ENCODE data around the gene CSAD. TPM values are rescaled to one million over a fixed set of nuclear protein-coding genes. Genes with fewer than 3 reads are reported as not detected.
"Not testable (repeated sequence)": the region's sequence is repeated elsewhere in the genome, so short reads cannot be mapped to it uniquely, and the experiment has no call there.

CSAD gene
- polyA plus RNA-seq, 3 donors = 28.9 to 34.0 (median 31.1) TPM

GRCh38 chr12:53181935-53182334, 1.2 kb upstream of the CSAD start:
- DNase-seq (ENCODE audit: low read depth in 3 of 3, low spot score in 2 of 3) = no peak

GRCh38 chr12:53180931-53181645, 363 bp upstream of the CSAD start:
- peak in 2 of 3 donors; percentile 75 to 77 for DNase-seq (ENCODE audit: low read depth in 3 of 3, low spot score in 2 of 3)

GRCh38 chr12:53179687-53180219, 972 bp downstream of the CSAD start:
- no peak for DNase-seq (ENCODE audit: low read depth in 3 of 3, low spot score in 2 of 3)

GRCh38 chr12:53178803-53179202, 1.9 kb downstream of the CSAD start:
- not testable (repeated sequence) for DNase-seq (ENCODE audit: low read depth in 3 of 3, low spot score in 2 of 3)

- DNase-seq (ENCODE audit: low read depth in 3 of 3, low spot score in 2 of 3) = not testable (repeated sequence)
Observed at GRCh38 chr12:53177447-53177846, 3.3 kb downstream of the CSAD start.

GRCh38 chr12:53176750-53177149, 4.0 kb downstream of the CSAD start:
- no peak for DNase-seq (ENCODE audit: low read depth in 3 of 3, low spot score in 2 of 3)

- DNase-seq (ENCODE audit: low read depth in 3 of 3, low spot score in 2 of 3) = no peak
Observed at GRCh38 chr12:53174881-53175491, 5.7 kb downstream of the CSAD start.

- no peak for DNase-seq (ENCODE audit: low read depth in 3 of 3, low spot score in 2 of 3)
Observed at GRCh38 chr12:53173085-53173715, 7.5 kb downstream of the CSAD start.

GRCh38 chr12:53172352-53172751, 8.4 kb downstream of the CSAD start:
- no peak for DNase-seq (ENCODE audit: low read depth in 3 of 3, low spot score in 2 of 3)

GRCh38 chr12:53171725-53172329, 8.9 kb downstream of the CSAD start:
- peak in 1 of 3 donors; percentile 21 for DNase-seq (ENCODE audit: low read depth in 3 of 3, low spot score in 2 of 3)

- no peak for DNase-seq (ENCODE audit: low read depth in 3 of 3, low spot score in 2 of 3)
Observed at GRCh38 chr12:53170876-53171724, 9.6 kb downstream of the CSAD start.

GRCh38 chr12:53170215-53170614, 10.5 kb downstream of the CSAD start:
- no peak for DNase-seq (ENCODE audit: low read depth in 3 of 3, low spot score in 2 of 3)

GRCh38 chr12:53169644-53170043, 11.1 kb downstream of the CSAD start:
- no peak for DNase-seq (ENCODE audit: low read depth in 3 of 3, low spot score in 2 of 3)

- no peak for DNase-seq (ENCODE audit: low read depth in 3 of 3, low spot score in 2 of 3)
Observed at GRCh38 chr12:53166837-53167236, 13.9 kb downstream of the CSAD start.

- DNase-seq (ENCODE audit: low read depth in 3 of 3, low spot score in 2 of 3) = not testable (repeated sequence)
Observed at GRCh38 chr12:53163008-53163407, 17.7 kb downstream of the CSAD start.

GRCh38 chr12:53161119-53161911, 19.4 kb downstream of the CSAD start:
- no peak for DNase-seq (ENCODE audit: low read depth in 3 of 3, low spot score in 2 of 3)

- DNase-seq (ENCODE audit: low read depth in 3 of 3, low spot score in 2 of 3) = no peak
Observed at GRCh38 chr12:53160673-53161072, 20.1 kb downstream of the CSAD start.

GRCh38 chr12:53160000-53160399, 20.7 kb downstream of the CSAD start:
- no peak for DNase-seq (ENCODE audit: low read depth in 3 of 3, low spot score in 2 of 3)

GRCh38 chr12:53159195-53159839, 21.4 kb downstream of the CSAD start:
- peak in 2 of 3 donors; percentile 33 to 65 for DNase-seq (ENCODE audit: low read depth in 3 of 3, low spot score in 2 of 3)

All from right renal cortex interstitium (tissue), 3 donors.